Measurements from ENCODE around the gene ZNRD2.

ZNRD2 gene

DNA sequence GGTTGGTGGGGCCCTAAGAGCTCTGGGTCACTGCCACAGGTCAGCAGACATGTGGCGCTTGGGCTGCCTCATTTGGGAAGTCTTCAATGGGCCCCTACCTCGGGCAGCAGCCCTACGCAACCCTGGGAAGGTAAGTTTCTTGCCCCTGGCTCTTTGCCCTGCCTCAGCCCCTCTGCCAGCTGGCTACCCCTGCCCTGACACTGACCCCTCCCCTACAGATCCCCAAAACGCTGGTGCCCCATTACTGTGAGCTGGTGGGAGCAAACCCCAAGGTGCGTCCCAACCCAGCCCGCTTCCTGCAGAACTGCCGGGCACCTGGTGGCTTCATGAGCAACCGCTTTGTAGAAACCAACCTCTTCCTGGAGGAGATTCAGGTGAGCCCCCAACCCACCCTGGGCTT, 43.5 kb upstream of the ZNRD2 start:
- TF ChIP-seq, protein P1, sequence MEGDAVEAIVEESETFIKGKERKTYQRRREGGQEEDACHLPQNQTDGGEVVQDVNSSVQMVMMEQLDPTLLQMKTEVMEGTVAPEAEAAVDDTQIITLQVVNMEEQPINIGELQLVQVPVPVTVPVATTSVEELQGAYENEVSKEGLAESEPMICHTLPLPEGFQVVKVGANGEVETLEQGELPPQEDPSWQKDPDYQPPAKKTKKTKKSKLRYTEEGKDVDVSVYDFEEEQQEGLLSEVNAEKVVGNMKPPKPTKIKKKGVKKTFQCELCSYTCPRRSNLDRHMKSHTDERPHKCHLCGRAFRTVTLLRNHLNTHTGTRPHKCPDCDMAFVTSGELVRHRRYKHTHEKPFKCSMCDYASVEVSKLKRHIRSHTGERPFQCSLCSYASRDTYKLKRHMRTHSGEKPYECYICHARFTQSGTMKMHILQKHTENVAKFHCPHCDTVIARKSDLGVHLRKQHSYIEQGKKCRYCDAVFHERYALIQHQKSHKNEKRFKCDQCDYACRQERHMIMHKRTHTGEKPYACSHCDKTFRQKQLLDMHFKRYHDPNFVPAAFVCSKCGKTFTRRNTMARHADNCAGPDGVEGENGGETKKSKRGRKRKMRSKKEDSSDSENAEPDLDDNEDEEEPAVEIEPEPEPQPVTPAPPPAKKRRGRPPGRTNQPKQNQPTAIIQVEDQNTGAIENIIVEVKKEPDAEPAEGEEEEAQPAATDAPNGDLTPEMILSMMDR (IDR thresholded peaks at IDR 0.05; ENCODE audit: low read length): no peak
- TF ChIP-seq EZH2 (optimal IDR thresholded peaks at IDR 0.05; ENCODE audit: low read depth, low read length): no peak
- no peak for TF ChIP-seq EZH2phosphoT487 (IDR thresholded peaks at IDR 0.05; ENCODE audit: low read length)
- Histone ChIP-seq H3K9me2 (replicated peaks; ENCODE audit: insufficient read depth, low read length) (no peaks in the 10 kb centered on the region), H3K4me2 (ENCODE audit: low read depth, low read length) (no peak overlapping the region; the same call in 1 of the 2 replicates), H3K36me3 (replicated peaks; ENCODE audit: insufficient read depth, low read length) (no peaks in the 10 kb centered on the region), H4K20me1 (ENCODE audit: insufficient read depth, low read length) (no peaks in the 10 kb centered on the region), H2AFZ (ENCODE audit: low read length) (no peak overlapping the region), H3K4me3 (ENCODE audit: low read length) (no peak overlapping the region), H3K27me3 (replicated peaks; ENCODE audit: insufficient read depth, low read length) (no peaks in the 10 kb centered on the region), H3K79me2 (ENCODE audit: low read length) (peaks cover 28% of the 10 kb centered on the region), H3K9me3 (replicated peaks; ENCODE audit: insufficient read depth, low read length) (no peaks in the 10 kb centered on the region), H3K27ac (ENCODE audit: low read length) (no peak overlapping the region), H3F3A (ENCODE audit: insufficient read depth, low read length) (no peaks in the 10 kb centered on the region), H3K4me1 (ENCODE audit: low read length) (peaks cover 9% of the 10 kb centered on the region), H3K9ac (ENCODE audit: low read length) (no peak overlapping the region)
- no peak for DNase-seq

GRCh38 chr11:65528819-65529350, 41.4 kb upstream of the ZNRD2 start:
- H3K4me1 ChIP-seq (ENCODE audit: low read length): peaks cover 9% of the 10 kb centered on the region
- no peak overlapping the region for H3K4me2 ChIP-seq (ENCODE audit: low read depth, low read length)
- no peak for TF ChIP-seq EZH2phosphoT487 (IDR thresholded peaks at IDR 0.05; ENCODE audit: low read length)
- H3K9me3 ChIP-seq (replicated peaks; ENCODE audit: insufficient read depth, low read length): no peaks in the 10 kb centered on the region
- no peaks in the 10 kb centered on the region for H3K27me3 ChIP-seq (replicated peaks; ENCODE audit: insufficient read depth, low read length)
- H4K20me1 ChIP-seq (ENCODE audit: insufficient read depth, low read length): no peaks in the 10 kb centered on the region
- no peak overlapping the region for H3K9ac ChIP-seq (ENCODE audit: low read length)
- no peaks in the 10 kb centered on the region for H3K9me2 ChIP-seq (replicated peaks; ENCODE audit: insufficient read depth, low read length)
- H3K36me3 ChIP-seq (replicated peaks; ENCODE audit: insufficient read depth, low read length): no peaks in the 10 kb centered on the region
- no peaks in the 10 kb centered on the region for H3F3A ChIP-seq (ENCODE audit: insufficient read depth, low read length)
- peaks cover 28% of the 10 kb centered on the region for H3K79me2 ChIP-seq (ENCODE audit: low read length)
- no peak overlapping the region for H3K27ac ChIP-seq (ENCODE audit: low read length)
- no peak overlapping the region for H3K4me3 ChIP-seq (ENCODE audit: low read length)
- H2AFZ ChIP-seq (ENCODE audit: low read length): no peak overlapping the region
- DNase-seq: no peak

- Histone ChIP-seq H3K4me2 (ENCODE audit: low read depth, low read length) (no peak overlapping the region), H3K27ac (ENCODE audit: low read length) (no peak overlapping the region), H3K9me2 (replicated peaks; ENCODE audit: insufficient read depth, low read length) (no peaks in the 10 kb centered on the region), H4K20me1 (ENCODE audit: insufficient read depth, low read length) (no peaks in the 10 kb centered on the region), H3K4me3 (ENCODE audit: low read length) (no peak overlapping the region), H3K9me3 (replicated peaks; ENCODE audit: insufficient read depth, low read length) (no peaks in the 10 kb centered on the region), H3K9ac (ENCODE audit: low read length) (no peak overlapping the region), H3K4me1 (ENCODE audit: low read length) (peaks cover 6% of the 10 kb centered on the region), H3K27me3 (replicated peaks; ENCODE audit: insufficient read depth, low read length) (no peaks in the 10 kb centered on the region), H2AFZ (ENCODE audit: low read length) (no peak overlapping the region), H3K36me3 (replicated peaks; ENCODE audit: insufficient read depth, low read length) (no peaks in the 10 kb centered on the region), H3F3A (ENCODE audit: insufficient read depth, low read length) (no peaks in the 10 kb centered on the region), H3K79me2 (ENCODE audit: low read length) (peaks cover 28% of the 10 kb centered on the region)
- no peak for DNase-seq
- TF ChIP-seq EZH2 (optimal IDR thresholded peaks at IDR 0.05; ENCODE audit: low read depth, low read length) (no peak), EZH2phosphoT487 (IDR thresholded peaks at IDR 0.05; ENCODE audit: low read length) (no peak)
- TF ChIP-seq, protein P1 (IDR thresholded peaks at IDR 0.05; ENCODE audit: low read length): no peak
Observed at GRCh38 chr11:65529475-65530156, 40.7 kb upstream of the ZNRD2 start.

- Histone ChIP-seq H3K4me3 (ENCODE audit: low read length) (no peak overlapping the region), H3K9ac (ENCODE audit: low read length) (no peak overlapping the region), H3F3A (ENCODE audit: insufficient read depth, low read length) (no peaks in the 10 kb centered on the region), H3K27ac (ENCODE audit: low read length) (no peak overlapping the region), H3K36me3 (replicated peaks; ENCODE audit: insufficient read depth, low read length) (no peaks in the 10 kb centered on the region), H3K79me2 (ENCODE audit: low read length) (peaks cover 26% of the 10 kb centered on the region), H3K27me3 (replicated peaks; ENCODE audit: insufficient read depth, low read length) (no peaks in the 10 kb centered on the region), H3K9me2 (replicated peaks; ENCODE audit: insufficient read depth, low read length) (no peaks in the 10 kb centered on the region), H3K4me1 (ENCODE audit: low read length) (peaks cover 6% of the 10 kb centered on the region), H3K9me3 (replicated peaks; ENCODE audit: insufficient read depth, low read length) (no peaks in the 10 kb centered on the region), H4K20me1 (ENCODE audit: insufficient read depth, low read length) (no peaks in the 10 kb centered on the region), H3K4me2 (ENCODE audit: low read depth, low read length) (no peak overlapping the region), H2AFZ (ENCODE audit: low read length) (no peak overlapping the region)
- DNase-seq: no peak
- no peak for TF ChIP-seq EZH2phosphoT487 (IDR thresholded peaks at IDR 0.05; ENCODE audit: low read length)
- TF ChIP-seq, protein P1 (IDR thresholded peaks at IDR 0.05; ENCODE audit: low read length): peak; percentile 34
Observed at GRCh38 chr11:65530157-65530496, 40.1 kb upstream of the ZNRD2 start.
